Measurements from ENCODE around the gene GYG1.

Gene GYG1

DNA sequence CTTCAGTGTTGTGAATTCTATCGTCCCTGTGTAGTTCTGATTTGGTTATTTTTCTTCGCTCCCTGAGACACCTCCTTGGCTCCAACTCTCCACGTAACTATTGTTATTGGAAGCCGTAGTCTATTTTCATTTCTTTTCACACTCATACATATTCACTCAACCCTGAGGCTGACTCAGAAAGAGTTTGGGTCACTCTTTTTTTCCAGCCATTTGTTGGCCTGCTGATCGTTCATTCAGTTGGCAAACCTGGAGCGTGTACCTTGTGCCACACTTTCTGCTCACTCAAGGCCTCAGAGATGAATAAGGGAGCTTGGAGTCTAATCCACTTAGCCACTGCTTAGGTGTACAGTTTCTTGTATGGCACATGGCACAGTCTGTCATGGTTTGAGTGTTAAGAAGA is 22.4 kb downstream of the GYG1 start:
- DNase-seq (no peak), ATAC-seq (replicated peaks) (no peak)
- Mint-ChIP-seq H3K27ac (peak overlapping the region; percentile 6 to 52), H3K27me3 (no peaks in the 10 kb centered on the region), H3K4me3 (peak overlapping the region in 1 of 2 donors; percentile 49), H3K36me3 (ENCODE audit: insufficient read depth) (peaks cover 66% of the 10 kb centered on the region), H3K9me3 (no peaks in the 10 kb centered on the region), H3K4me1 (ENCODE audit: low read depth in 2 of 2) (peaks cover 50 to 61% of the 10 kb centered on the region in 2 donors)

- H3K36me3 Mint-ChIP-seq (ENCODE audit: insufficient read depth): peaks cover 49% of the 10 kb centered on the region
- ATAC-seq (replicated peaks) (no peak), DNase-seq (no peak)
- H3K9me3 Mint-ChIP-seq: no peaks in the 10 kb centered on the region
- peaks cover 53 to 61% of the 10 kb centered on the region in 2 donors for H3K4me1 Mint-ChIP-seq (ENCODE audit: low read depth in 2 of 2)
- H3K27ac Mint-ChIP-seq: peak overlapping the region; percentile 5 to 63
- no peaks in the 10 kb centered on the region for H3K27me3 Mint-ChIP-seq
- peak overlapping the region in 1 of 2 donors; percentile 2 for H3K4me3 Mint-ChIP-seq
Observed at GRCh38 chr3:149015393-149015792, 24.1 kb downstream of the GYG1 start.

DNA sequence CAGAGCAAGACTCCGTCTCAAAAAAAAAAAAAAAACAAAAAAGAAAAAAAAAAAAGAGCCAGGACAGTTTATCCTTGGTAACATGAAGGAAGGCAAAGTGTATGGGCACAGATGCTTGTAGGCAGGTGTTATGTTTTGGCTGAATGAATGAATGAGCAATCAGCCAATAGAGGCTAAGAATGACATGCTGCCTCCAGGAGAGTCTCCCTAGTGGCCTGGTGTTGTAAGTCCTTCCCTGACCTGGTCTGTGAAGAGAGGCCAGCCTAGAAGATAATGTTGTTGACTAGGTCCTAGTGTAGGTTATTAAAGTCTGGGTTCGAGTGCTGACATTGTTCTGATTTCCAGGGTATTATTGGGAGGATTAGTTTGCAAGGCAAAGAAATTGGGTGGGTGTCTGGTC is 24.9 kb downstream of the GYG1 start:
- Mint-ChIP-seq H3K27ac (peak overlapping the region; percentile 5 to 69), H3K27me3 (no peaks in the 10 kb centered on the region), H3K4me1 (ENCODE audit: low read depth in 2 of 2) (peaks cover 50 to 62% of the 10 kb centered on the region in 2 donors), H3K4me3 (peak overlapping the region; percentile 2 to 23), H3K9me3 (no peaks in the 10 kb centered on the region), H3K36me3 (ENCODE audit: insufficient read depth) (peaks cover 41% of the 10 kb centered on the region)
- no peak for DNase-seq
- ATAC-seq (replicated peaks): no peak

DNA sequence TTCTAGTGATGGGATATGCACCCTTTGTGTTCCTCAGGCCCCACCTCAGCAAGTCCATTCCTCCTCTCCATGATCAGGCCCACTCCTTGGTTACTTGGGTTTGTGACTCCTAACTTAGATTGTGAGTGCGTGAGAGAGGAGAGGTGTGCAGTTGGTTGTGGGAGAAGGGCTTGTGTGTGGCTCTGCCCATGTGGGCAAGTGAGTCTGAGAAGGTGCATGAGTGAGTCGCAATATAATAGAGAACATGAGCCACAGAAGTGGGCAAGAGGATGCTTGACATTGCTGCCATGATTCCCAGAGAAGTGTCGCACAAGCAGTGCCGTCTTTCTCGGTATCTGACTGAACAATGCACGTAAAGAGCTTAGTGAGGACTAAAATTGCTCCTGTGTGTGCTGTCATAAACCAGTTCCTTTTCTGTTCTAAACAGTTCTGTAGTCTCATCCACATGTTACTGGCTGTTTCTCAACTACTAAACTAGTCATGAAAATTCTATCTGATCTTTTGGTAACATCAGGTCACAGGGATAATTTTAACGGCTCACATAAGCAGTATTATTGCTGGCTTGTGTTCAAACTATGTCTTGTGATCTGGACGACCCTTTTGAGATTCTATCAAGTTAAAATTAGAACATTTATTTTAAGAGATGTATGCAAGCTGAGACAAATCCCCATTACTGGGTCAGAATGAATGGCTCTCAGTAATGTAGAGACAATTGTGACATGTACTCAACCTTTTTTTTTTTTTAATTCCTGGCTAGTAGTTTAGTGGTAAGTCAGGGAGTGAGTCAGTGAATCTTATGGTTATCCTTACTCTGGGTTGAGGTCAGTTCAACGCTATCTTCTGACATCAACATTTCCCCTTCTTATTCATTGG is 25.6 kb downstream of the GYG1 start:
- H3K27me3 Mint-ChIP-seq: no peaks in the 10 kb centered on the region
- peak overlapping the region in 1 of 2 donors; percentile 23 for H3K4me3 Mint-ChIP-seq
- H3K4me1 Mint-ChIP-seq (ENCODE audit: low read depth in 2 of 2): peaks cover 46 to 62% of the 10 kb centered on the region in 2 donors
- peak; percentile 74 for ATAC-seq (replicated peaks)
- H3K27ac Mint-ChIP-seq: peak overlapping the region; percentile 5 to 69
- H3K9me3 Mint-ChIP-seq: no peaks in the 10 kb centered on the region
- DNase-seq: no peak
- peaks cover 38% of the 10 kb centered on the region for H3K36me3 Mint-ChIP-seq (ENCODE audit: insufficient read depth)

GRCh38 chr3:149018247-149018646 is 26.9 kb downstream of the GYG1 start:
- Mint-ChIP-seq H3K36me3 (ENCODE audit: insufficient read depth) (peaks cover 38% of the 10 kb centered on the region), H3K27me3 (no peaks in the 10 kb centered on the region), H3K9me3 (no peaks in the 10 kb centered on the region), H3K4me3 (peak overlapping the region in 1 of 2 donors; percentile 6), H3K4me1 (ENCODE audit: low read depth in 2 of 2) (peaks cover 48 to 63% of the 10 kb centered on the region in 2 donors), H3K27ac (peak overlapping the region; percentile 5 to 69)
- ATAC-seq (replicated peaks) (no peak), DNase-seq (no peak)

DNA sequence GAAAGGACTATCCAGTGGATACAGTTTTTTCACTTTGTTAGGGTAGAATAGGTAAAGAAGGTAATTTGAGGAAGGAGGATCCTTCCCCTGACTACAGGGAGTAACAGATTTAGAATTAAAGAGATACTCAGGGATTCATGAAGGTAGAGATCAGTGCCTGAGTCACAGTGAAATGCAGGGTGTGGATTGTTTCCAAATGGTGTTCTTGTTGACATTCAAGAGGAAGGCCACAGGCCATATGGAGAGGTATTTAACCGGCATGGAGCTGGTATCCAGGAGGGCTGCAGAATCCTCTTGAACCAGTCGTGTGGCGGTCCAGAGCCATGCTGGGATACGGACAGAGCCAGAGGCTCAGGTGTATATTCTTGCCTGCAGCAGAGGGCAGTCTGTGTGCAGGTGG is 28.2 kb downstream of the GYG1 start:
- H3K4me1 Mint-ChIP-seq (ENCODE audit: low read depth in 2 of 2): peaks cover 40 to 52% of the 10 kb centered on the region in 2 donors
- no peaks in the 10 kb centered on the region for H3K9me3 Mint-ChIP-seq
- no peak for DNase-seq
- no peaks in the 10 kb centered on the region for H3K27me3 Mint-ChIP-seq
- no peak for ATAC-seq (replicated peaks)
- H3K27ac Mint-ChIP-seq: peak overlapping the region; percentile 3 to 28
- H3K4me3 Mint-ChIP-seq: no peak overlapping the region
- H3K36me3 Mint-ChIP-seq (ENCODE audit: insufficient read depth): peaks cover 47% of the 10 kb centered on the region

GRCh38 chr3:149020196-149020838 is 29.0 kb downstream of the GYG1 start:
- H3K4me1 Mint-ChIP-seq (ENCODE audit: low read depth in 2 of 2): peaks cover 37 to 46% of the 10 kb centered on the region in 2 donors
- H3K27me3 Mint-ChIP-seq: no peaks in the 10 kb centered on the region
- H3K9me3 Mint-ChIP-seq: no peaks in the 10 kb centered on the region
- DNase-seq (no peak), ATAC-seq (replicated peaks) (no peak)
- no peak overlapping the region for H3K4me3 Mint-ChIP-seq
- peak overlapping the region; percentile 81 to 91 for H3K27ac Mint-ChIP-seq
- H3K36me3 Mint-ChIP-seq (ENCODE audit: insufficient read depth): peaks cover 50% of the 10 kb centered on the region

- ATAC-seq (replicated peaks): no peak
- Mint-ChIP-seq H3K4me1 (ENCODE audit: low read depth in 2 of 2) (peaks cover 32 to 43% of the 10 kb centered on the region in 2 donors), H3K27me3 (no peaks in the 10 kb centered on the region), H3K9me3 (no peaks in the 10 kb centered on the region), H3K27ac (peak overlapping the region; percentile 81 to 91), H3K36me3 (ENCODE audit: insufficient read depth) (peaks cover 45% of the 10 kb centered on the region), H3K4me3 (no peak overlapping the region)
- no peak for DNase-seq
Observed at GRCh38 chr3:149020839-149021252, 29.5 kb downstream of the GYG1 start.

- Mint-ChIP-seq H3K27ac (peak overlapping the region in 1 of 2 donors; percentile 81), H3K27me3 (no peaks in the 10 kb centered on the region)
Observed at GRCh38 chr3:149021830-149022229, 30.5 kb downstream of the GYG1 start.

DNA sequence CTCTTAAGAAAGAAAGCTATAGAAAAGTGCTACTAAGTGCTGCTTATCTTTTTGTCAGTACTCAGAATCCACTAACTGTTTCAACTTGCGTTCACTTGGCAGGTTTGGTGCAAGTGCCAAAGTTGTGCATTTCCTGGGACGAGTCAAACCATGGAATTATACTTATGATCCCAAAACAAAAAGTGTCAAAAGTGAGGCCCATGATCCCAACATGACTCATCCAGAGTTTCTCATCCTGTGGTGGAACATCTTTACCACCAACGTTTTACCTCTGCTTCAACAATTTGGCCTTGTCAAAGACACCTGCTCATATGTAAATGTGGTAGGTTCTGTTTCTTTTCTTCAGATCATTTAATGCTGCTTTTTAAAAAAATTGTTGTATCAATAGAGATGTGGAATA is 32.6 kb downstream of the GYG1 start:
- Mint-ChIP-seq H3K27ac (peak overlapping the region in 1 of 2 donors; percentile 77), H3K4me1 (ENCODE audit: low read depth in 2 of 2) (peaks cover 26 to 32% of the 10 kb centered on the region in 2 donors), H3K27me3 (no peaks in the 10 kb centered on the region), H3K4me3 (no peak overlapping the region), H3K36me3 (ENCODE audit: insufficient read depth) (peaks cover 49% of the 10 kb centered on the region), H3K9me3 (no peaks in the 10 kb centered on the region)
- no peak for ATAC-seq (replicated peaks)
- no peak for DNase-seq

More at GRCh38 chr3:149021830-149022229, 30.5 kb downstream of the GYG1 start:
- Mint-ChIP-seq H3K4me3 (no peak overlapping the region), H3K36me3 (ENCODE audit: insufficient read depth) (peaks cover 46% of the 10 kb centered on the region), H3K4me1 (ENCODE audit: low read depth in 2 of 2) (peaks cover 29 to 41% of the 10 kb centered on the region in 2 donors), H3K9me3 (no peaks in the 10 kb centered on the region)
- ATAC-seq (replicated peaks) (no peak), DNase-seq (no peak)

GRCh38 chr3:149026718-149027117 is 35.4 kb downstream of the GYG1 start:
- DNase-seq: no peak
- Mint-ChIP-seq H3K9me3 (no peaks in the 10 kb centered on the region), H3K4me3 (no peak overlapping the region), H3K4me1 (ENCODE audit: low read depth in 2 of 2) (peaks cover 10 to 12% of the 10 kb centered on the region in 2 donors), H3K36me3 (ENCODE audit: insufficient read depth) (peaks cover 60% of the 10 kb centered on the region), H3K27ac (peak overlapping the region; percentile 73 to 88), H3K27me3 (no peaks in the 10 kb centered on the region)
- ATAC-seq (replicated peaks): no peak

DNA sequence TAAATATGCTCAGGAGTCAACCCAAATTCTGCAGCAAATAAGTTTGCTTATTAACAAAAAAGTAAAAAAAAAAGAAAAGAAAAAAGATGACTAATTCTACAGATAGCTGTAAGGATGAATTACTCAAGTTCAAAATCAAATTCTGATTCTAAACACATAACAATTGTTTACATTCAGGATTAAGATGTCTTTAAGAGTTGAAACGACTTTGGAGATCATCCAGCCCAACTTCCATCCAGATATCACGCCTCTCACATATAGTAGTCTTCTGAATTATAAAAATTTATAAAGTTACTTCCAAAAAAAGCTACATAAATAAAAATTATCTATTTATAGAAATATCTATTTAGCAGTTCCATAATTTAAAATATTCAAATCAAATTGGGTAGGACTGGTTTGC is 39.8 kb downstream of the GYG1 start:
- Mint-ChIP-seq H3K4me3 (no peak overlapping the region), H3K36me3 (ENCODE audit: insufficient read depth) (peaks cover 64% of the 10 kb centered on the region), H3K27ac (peak overlapping the region in 1 of 2 donors; percentile 41), H3K4me1 (ENCODE audit: low read depth in 2 of 2) (peaks cover 3 to 4% of the 10 kb centered on the region in 2 donors), H3K9me3 (no peaks in the 10 kb centered on the region), H3K27me3 (no peaks in the 10 kb centered on the region)
- DNase-seq: no peak
- no peak for ATAC-seq (replicated peaks)

DNA sequence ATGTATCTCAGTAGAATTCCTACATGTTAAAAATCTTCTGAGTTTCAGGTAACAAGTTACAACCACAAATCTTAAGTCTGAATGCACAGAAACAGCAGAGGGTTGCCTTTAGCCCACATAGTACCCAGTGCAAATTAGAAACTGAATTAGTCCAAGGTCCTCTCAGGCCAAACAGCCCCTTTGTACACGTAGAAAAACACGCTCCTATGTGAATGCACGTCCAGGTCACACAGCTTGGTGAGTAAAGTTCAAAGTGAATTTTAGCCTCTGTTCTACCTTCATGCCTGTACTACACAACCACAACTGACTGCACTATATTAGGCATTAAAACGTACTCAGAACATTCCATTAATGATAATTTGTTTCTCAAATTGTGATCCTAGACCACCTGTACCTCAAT is 46.3 kb downstream of the GYG1 start:
- peaks cover 43% of the 10 kb centered on the region for H3K36me3 Mint-ChIP-seq (ENCODE audit: insufficient read depth)
- ATAC-seq (replicated peaks): no peak
- DNase-seq: no peak
- no peak overlapping the region for H3K27ac Mint-ChIP-seq
- no peaks in the 10 kb centered on the region for H3K9me3 Mint-ChIP-seq
- no peak overlapping the region for H3K4me3 Mint-ChIP-seq
- H3K27me3 Mint-ChIP-seq: no peaks in the 10 kb centered on the region
- H3K4me1 Mint-ChIP-seq (ENCODE audit: low read depth in 2 of 2): peaks cover 4 to 7% of the 10 kb centered on the region in 2 donors

Data from effector memory CD8-positive, alpha-beta T cell (primary cell).